ENCODE measurements around the gene KSR1. TPM values are rescaled to one million over a fixed set of nuclear protein-coding genes. Genes with fewer than 3 reads are reported as not detected.

Gene KSR1
- total and polyA plus RNA-seq, 9 of the 15 experiments (the other 6 are each of a cell fraction or from before 2014, with no cell fraction given): 1.4 to 51.7 (median 18.4) TPM

DNA sequence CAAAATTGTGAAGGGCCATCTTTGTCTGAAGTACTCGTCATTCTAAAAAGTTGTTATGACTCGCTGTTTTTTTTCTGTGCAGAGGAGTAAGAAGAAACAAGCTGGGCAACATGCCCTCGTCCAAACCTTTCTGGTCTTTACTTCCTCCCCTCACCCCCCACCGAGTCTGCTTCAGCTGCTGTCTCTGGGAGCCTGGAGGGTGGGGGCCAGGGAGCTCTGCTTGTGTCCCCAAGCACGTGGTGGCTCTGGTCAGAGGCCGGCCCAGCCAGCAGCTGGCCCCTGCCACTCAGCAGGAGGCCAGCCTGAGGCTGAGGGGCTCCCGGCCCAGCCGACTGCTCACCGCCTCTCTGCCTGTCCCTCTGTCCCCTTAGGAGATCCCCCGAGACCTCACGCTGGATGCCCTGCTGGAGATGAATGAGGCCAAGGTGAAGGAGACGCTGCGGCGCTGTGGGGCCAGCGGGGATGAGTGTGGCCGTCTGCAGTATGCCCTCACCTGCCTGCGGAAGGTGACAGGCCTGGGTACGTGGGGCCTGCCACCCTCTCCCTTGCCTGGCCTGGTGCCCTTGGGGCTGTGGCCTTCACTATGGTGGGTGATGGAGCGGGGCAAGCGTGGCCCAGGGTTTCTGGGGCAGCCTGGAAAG is 121.0 kb downstream of the KSR1 start (continued):
- TF ChIP-seq, protein P1, sequence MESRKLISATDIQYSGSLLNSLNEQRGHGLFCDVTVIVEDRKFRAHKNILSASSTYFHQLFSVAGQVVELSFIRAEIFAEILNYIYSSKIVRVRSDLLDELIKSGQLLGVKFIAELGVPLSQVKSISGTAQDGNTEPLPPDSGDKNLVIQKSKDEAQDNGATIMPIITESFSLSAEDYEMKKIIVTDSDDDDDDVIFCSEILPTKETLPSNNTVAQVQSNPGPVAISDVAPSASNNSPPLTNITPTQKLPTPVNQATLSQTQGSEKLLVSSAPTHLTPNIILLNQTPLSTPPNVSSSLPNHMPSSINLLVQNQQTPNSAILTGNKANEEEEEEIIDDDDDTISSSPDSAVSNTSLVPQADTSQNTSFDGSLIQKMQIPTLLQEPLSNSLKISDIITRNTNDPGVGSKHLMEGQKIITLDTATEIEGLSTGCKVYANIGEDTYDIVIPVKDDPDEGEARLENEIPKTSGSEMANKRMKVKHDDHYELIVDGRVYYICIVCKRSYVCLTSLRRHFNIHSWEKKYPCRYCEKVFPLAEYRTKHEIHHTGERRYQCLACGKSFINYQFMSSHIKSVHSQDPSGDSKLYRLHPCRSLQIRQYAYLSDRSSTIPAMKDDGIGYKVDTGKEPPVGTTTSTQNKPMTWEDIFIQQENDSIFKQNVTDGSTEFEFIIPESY (CRISPR knock-in tag; IDR thresholded peaks at IDR 0.05): no peak
- TF ChIP-seq, protein P2, sequence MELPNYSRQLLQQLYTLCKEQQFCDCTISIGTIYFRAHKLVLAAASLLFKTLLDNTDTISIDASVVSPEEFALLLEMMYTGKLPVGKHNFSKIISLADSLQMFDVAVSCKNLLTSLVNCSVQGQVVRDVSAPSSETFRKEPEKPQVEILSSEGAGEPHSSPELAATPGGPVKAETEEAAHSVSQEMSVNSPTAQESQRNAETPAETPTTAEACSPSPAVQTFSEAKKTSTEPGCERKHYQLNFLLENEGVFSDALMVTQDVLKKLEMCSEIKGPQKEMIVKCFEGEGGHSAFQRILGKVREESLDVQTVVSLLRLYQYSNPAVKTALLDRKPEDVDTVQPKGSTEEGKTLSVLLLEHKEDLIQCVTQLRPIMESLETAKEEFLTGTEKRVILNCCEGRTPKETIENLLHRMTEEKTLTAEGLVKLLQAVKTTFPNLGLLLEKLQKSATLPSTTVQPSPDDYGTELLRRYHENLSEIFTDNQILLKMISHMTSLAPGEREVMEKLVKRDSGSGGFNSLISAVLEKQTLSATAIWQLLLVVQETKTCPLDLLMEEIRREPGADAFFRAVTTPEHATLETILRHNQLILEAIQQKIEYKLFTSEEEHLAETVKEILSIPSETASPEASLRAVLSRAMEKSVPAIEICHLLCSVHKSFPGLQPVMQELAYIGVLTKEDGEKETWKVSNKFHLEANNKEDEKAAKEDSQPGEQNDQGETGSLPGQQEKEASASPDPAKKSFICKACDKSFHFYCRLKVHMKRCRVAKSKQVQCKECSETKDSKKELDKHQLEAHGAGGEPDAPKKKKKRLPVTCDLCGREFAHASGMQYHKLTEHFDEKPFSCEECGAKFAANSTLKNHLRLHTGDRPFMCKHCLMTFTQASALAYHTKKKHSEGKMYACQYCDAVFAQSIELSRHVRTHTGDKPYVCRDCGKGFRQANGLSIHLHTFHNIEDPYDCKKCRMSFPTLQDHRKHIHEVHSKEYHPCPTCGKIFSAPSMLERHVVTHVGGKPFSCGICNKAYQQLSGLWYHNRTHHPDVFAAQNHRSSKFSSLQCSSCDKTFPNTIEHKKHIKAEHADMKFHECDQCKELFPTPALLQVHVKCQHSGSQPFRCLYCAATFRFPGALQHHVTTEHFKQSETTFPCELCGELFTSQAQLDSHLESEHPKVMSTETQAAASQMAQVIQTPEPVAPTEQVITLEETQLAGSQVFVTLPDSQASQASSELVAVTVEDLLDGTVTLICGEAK (IDR thresholded peaks at IDR 0.05): no peak
- TF ChIP-seq, protein P2 (CRISPR knock-in tag; IDR thresholded peaks at IDR 0.05): no peak
- TF ChIP-seq ATF7 (IDR thresholded peaks at IDR 0.05) (no peak), MYC (IDR thresholded peaks at IDR 0.05; ENCODE audit: low read depth, low read length) (peak; percentile 85), MYC (CRISPR knock-in tag; IDR thresholded peaks at IDR 0.05; ENCODE audit: borderline replicate concordance, low read depth) (no peak), SMARCE1 (IDR thresholded peaks at IDR 0.05) (no peak), SNRNP70 (optimal IDR thresholded peaks at IDR 0.05; ENCODE audit: low read depth, low read length) (no peak), NFE2L1 (tag; IDR thresholded peaks at IDR 0.05; ENCODE audit: borderline replicate concordance, low read depth) (no peak), HNRNPK (IDR thresholded peaks at IDR 0.05; ENCODE audit: low read depth, low read length, poor library complexity, severe bottlenecking) (no peak)
- TF ChIP-seq, protein P3, sequence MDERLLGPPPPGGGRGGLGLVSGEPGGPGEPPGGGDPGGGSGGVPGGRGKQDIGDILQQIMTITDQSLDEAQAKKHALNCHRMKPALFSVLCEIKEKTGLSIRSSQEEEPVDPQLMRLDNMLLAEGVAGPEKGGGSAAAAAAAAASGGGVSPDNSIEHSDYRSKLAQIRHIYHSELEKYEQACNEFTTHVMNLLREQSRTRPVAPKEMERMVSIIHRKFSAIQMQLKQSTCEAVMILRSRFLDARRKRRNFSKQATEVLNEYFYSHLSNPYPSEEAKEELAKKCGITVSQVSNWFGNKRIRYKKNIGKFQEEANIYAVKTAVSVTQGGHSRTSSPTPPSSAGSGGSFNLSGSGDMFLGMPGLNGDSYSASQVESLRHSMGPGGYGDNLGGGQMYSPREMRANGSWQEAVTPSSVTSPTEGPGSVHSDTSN (CRISPR knock-in tag; IDR thresholded peaks at IDR 0.05; ENCODE audit: low read depth): no peak
- TF ChIP-seq, protein P3 (tag; conservative IDR thresholded peaks at IDR 0.05; ENCODE audit: low read depth): no peak
- TF ChIP-seq, protein P4, sequence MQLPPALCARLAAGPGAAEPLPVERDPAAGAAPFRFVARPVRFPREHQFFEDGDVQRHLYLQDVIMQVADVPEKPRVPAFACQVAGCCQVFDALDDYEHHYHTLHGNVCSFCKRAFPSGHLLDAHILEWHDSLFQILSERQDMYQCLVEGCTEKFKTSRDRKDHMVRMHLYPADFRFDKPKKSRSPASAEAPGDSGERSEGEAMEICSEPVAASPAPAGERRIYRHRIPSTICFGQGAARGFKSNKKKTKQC (CRISPR knock-in tag; IDR thresholded peaks at IDR 0.05): no peak
